ENCODE results near the gene MAML1. TPM values are rescaled to one million over a fixed set of nuclear protein-coding genes. Genes with fewer than 3 reads are reported as not detected.

MAML1 gene
- total RNA-seq, 1 experiment from 2014 or later = 42.2 TPM

- no peak overlapping the region for H3K4me3 Mint-ChIP-seq
- CTCF ChIA-PET = interaction anchor here (0.7 kb wide), 2 partner anchors 28 to 1091 kb away, joined by 3 to 5 read pairs; no protein-coding TSS in a partner anchor
Measured at GRCh38 chr5:179766021-179766725, 33.6 kb downstream of the MAML1 start.

More at GRCh38 chr5:179766021-179766725, 33.6 kb downstream of the MAML1 start:
- Mint-ChIP-seq H3K27ac (peak overlapping the region; percentile 79), H3K4me1 (peaks cover 26% of the 10 kb centered on the region), H3K9me3 (no peaks in the 10 kb centered on the region), H3K27me3 (ENCODE audit: low read depth) (no peaks in the 10 kb centered on the region), H3K36me3 (peaks cover 45% of the 10 kb centered on the region)
- no peak for ATAC-seq
- no peak for TF ChIP-seq ZNF423 (CRISPR knock-in tag; IDR thresholded peaks at IDR 0.05)
- TF ChIP-seq CTCF (IDR thresholded peaks at IDR 0.05) = no peak
- TF ChIP-seq JUN (CRISPR knock-in tag; IDR thresholded peaks at IDR 0.05) = no peak
- TF ChIP-seq ZNF425 (CRISPR knock-in tag; conservative IDR thresholded peaks at IDR 0.05) = no peak
- no peak for TF ChIP-seq USF2 (CRISPR knock-in tag; IDR thresholded peaks at IDR 0.05)
- no peak for TF ChIP-seq RORB (CRISPR knock-in tag; IDR thresholded peaks at IDR 0.05)
- no peak for TF ChIP-seq ZNF317 (CRISPR knock-in tag; IDR thresholded peaks at IDR 0.05; ENCODE audit: borderline replicate concordance, low read depth)
- no peak for TF ChIP-seq ARID4B (CRISPR knock-in tag; IDR thresholded peaks at IDR 0.05; ENCODE audit: borderline replicate concordance)
- POLR2A ChIA-PET = no interaction called here
- DNase-seq (ENCODE audit: low spot score) = no peak

Data from WTC11 (cell line).